Neural progenitor cell (in vitro differentiated cells): Measurements from ENCODE around the gene COX20.

Experiments used
- EZH2 ChIP-seq: fragments of 200-600 bp; sonication (generic); IDR thresholded peaks from 2 replicates; pipeline ENCODE4 v1.6.1; 2017; ENCODE audit warnings: antibody characterized with exemption, mild to moderate bottlenecking, moderate library complexity
- TF ChIP-seq, protein P1 (sequence below): fragments of 200-600 bp; sonication (generic); IDR thresholded peaks from 2 replicates; pipeline ENCODE4 v1.5.1; 2017; ENCODE audit warnings: antibody characterized with exemption, mild to moderate bottlenecking

DNA sequence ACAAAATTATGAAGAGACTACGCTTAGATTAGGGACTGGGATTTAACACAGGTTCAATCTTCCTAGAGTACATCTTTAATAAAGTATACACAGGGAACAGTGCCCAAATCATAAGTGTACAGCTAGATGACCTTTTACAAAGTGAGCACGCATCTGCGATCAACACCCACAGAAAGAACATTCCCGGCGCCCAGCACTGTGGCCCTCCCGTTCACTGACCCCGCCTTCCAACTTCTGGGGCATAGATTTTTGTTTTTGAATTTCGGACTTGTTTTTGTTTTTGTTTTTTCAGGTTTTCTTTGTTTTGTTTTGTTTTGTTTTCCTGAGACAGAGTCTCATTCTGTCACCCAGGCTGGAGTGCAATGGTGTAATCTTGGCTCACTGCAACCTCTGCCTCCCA, 30.6 kb upstream of the COX20 start:
- TF ChIP-seq, protein P1, sequence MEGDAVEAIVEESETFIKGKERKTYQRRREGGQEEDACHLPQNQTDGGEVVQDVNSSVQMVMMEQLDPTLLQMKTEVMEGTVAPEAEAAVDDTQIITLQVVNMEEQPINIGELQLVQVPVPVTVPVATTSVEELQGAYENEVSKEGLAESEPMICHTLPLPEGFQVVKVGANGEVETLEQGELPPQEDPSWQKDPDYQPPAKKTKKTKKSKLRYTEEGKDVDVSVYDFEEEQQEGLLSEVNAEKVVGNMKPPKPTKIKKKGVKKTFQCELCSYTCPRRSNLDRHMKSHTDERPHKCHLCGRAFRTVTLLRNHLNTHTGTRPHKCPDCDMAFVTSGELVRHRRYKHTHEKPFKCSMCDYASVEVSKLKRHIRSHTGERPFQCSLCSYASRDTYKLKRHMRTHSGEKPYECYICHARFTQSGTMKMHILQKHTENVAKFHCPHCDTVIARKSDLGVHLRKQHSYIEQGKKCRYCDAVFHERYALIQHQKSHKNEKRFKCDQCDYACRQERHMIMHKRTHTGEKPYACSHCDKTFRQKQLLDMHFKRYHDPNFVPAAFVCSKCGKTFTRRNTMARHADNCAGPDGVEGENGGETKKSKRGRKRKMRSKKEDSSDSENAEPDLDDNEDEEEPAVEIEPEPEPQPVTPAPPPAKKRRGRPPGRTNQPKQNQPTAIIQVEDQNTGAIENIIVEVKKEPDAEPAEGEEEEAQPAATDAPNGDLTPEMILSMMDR = no peak
- TF ChIP-seq EZH2 = no peak
